Esophagus squamous epithelium (tissue), 5 donors: ENCODE data around the gene P2RX4. TPM values are rescaled to one million over a fixed set of nuclear protein-coding genes. Genes with fewer than 3 reads are reported as not detected.

ENCODE experiments used
- DNase-seq: peaks from one replicate; lab custom pipeline; 2025; lab: John Stamatoyannopoulos, UW
- H3K27ac ChIP-seq, 4 donors: fragments of 200-600 bp; sonication (generic); one replicate each; pipeline ENCODE4 v1.5.1; 2016 to 2019; ENCODE audit warnings: mild to moderate bottlenecking in 1 of 4
- H3K27me3 ChIP-seq, 4 donors: fragments of 200-600 bp; sonication (generic); 1 replicate in 3 of 4; 2 replicates in 1 of 4; pipeline versions ENCODE4 v1.5.1 to v1.6.0; 2017 to 2021; ENCODE audit warnings: antibody characterized with exemption in 1 of 4
- H3K36me3 ChIP-seq, 3 donors: fragments of 200-600 bp; sonication (generic); one replicate each; pipeline ENCODE4 v1.5.1; 2016 to 2019
- H3K4me1 ChIP-seq, 3 donors: fragments of 200-600 bp; sonication (generic); one replicate each; pipeline ENCODE4 v1.5.1; 2017 to 2019
- H3K4me3 ChIP-seq, 4 donors: fragments of 200-600 bp; sonication (generic); 1 replicate in 3 of 4; 2 replicates in 1 of 4; pipeline ENCODE4 v1.5.1; 2016 to 2019; ENCODE audit warnings: mild to moderate bottlenecking in 2 of 4, moderate library complexity in 1 of 4
- H3K9me3 ChIP-seq, 3 donors: fragments of 200-600 bp; sonication (generic); one replicate each; pipeline ENCODE4 v1.5.1; 2016 to 2019
- CTCF ChIP-seq, 6 experiments: fragments of 450-650 bp in 4 of 6; fragments of 200-600 bp in 2 of 6; sonication (generic) in 2 of 6; IDR thresholded peaks; one replicate each; pipeline ENCODE4 v1.5.1; 2016 to 2019; ENCODE audit warnings: antibody characterized with exemption in 6 of 6, mild to moderate bottlenecking in 4 of 6, moderate library complexity in 4 of 6
- POLR2A ChIP-seq, 4 donors: fragments of 450-650 bp; IDR thresholded peaks; one replicate each; pipeline ENCODE4 v1.6.1; 2017; ENCODE audit warnings: antibody characterized with exemption in 4 of 4, mild to moderate bottlenecking in 4 of 4, moderate library complexity in 3 of 4
- WGBS, 2 donors: methylation state at CpG; one replicate each; pipeline ENCODE4 v1.1.5; 2018; 5-methylcytosine and 5-hydroxymethylcytosine counted together
- intact Hi-C: fragments of 100-400 bp; cut with DNase I; formaldehyde crosslinking; loops from one replicate; pipeline ENCODE4 v1.15.0; 2022
- total RNA-seq, 4 donors: library from RNA; depleted of rRNA; stranded (reverse); fragments of >200 nt; gene quantifications; one replicate each; pipeline ENCODE4 v1.1.0, GENCODE V29; 2016
- donor health status: DM: yes; HTN: yes; CAD: no.

The P2RX4 gene
- total RNA-seq, 4 donors from 2014 or later: 13.0 to 32.3 (median 19.9) TPM

- intact Hi-C loops: no loop called here
- Histone ChIP-seq H3K27me3 (no peaks in the 10 kb centered on the region), H3K27ac (no peak overlapping the region), H3K36me3 (peaks cover 0 to 43% (median 0%) of the 10 kb centered on the region in 3 donors), H3K4me3 (no peak overlapping the region), H3K4me1 (no peaks in the 10 kb centered on the region), H3K9me3 (no peaks in the 10 kb centered on the region)
- TF ChIP-seq CTCF (IDR thresholded peaks at IDR 0.05): no peak
- TF ChIP-seq POLR2A (IDR thresholded peaks at IDR 0.05): no peak
- WGBS, 2 donors: 69 to 90% methylated on average over 1 of the region's 1 CpG
- no peak for DNase-seq
Observed at GRCh38 chr12:121166356-121166755, 43.6 kb upstream of the P2RX4 start.

- DNase-seq: no peak
- no peak overlapping the region for H3K27ac ChIP-seq
- TF ChIP-seq CTCF (IDR thresholded peaks at IDR 0.05) (no peak), POLR2A (IDR thresholded peaks at IDR 0.05) (no peak)
- H3K27me3 ChIP-seq: no peaks in the 10 kb centered on the region
- intact Hi-C loops: no loop called here
- H3K36me3 ChIP-seq: peaks cover 0 to 39% (median 0%) of the 10 kb centered on the region in 3 donors
- 76 to 79% methylated on average over 13 to 14 of the region's 14 CpGs for WGBS, 2 donors
- no peak overlapping the region for H3K4me3 ChIP-seq
- H3K4me1 ChIP-seq: no peaks in the 10 kb centered on the region
- H3K9me3 ChIP-seq: no peaks in the 10 kb centered on the region
Observed at GRCh38 chr12:121167232-121167820, 42.6 kb upstream of the P2RX4 start.

- Histone ChIP-seq H3K27ac (no peak overlapping the region), H3K4me1 (no peaks in the 10 kb centered on the region), H3K36me3 (peaks cover 0 to 34% (median 0%) of the 10 kb centered on the region in 3 donors), H3K27me3 (no peaks in the 10 kb centered on the region), H3K4me3 (no peak overlapping the region), H3K9me3 (no peaks in the 10 kb centered on the region)
- no peak for TF ChIP-seq CTCF (IDR thresholded peaks at IDR 0.05)
- no peak for TF ChIP-seq POLR2A (IDR thresholded peaks at IDR 0.05)
- DNase-seq: no peak
- 76 to 93% methylated on average over 3 of the region's 3 CpGs for WGBS, 2 donors
- intact Hi-C loops: no loop called here
Observed at GRCh38 chr12:121167951-121168350, 42.0 kb upstream of the P2RX4 start.

- no peaks in the 10 kb centered on the region for H3K27me3 ChIP-seq
- TF ChIP-seq POLR2A (IDR thresholded peaks at IDR 0.05) (no peak), CTCF (IDR thresholded peaks at IDR 0.05) (no peak)
- no peak overlapping the region for H3K4me3 ChIP-seq
- H3K36me3 ChIP-seq: peaks cover 0 to 30% (median 0%) of the 10 kb centered on the region in 3 donors
- no peak overlapping the region for H3K27ac ChIP-seq
- 81 to 86% methylated on average over 5 of the region's 5 CpGs for WGBS, 2 donors
- peaks cover 0 to 4% (median 0%) of the 10 kb centered on the region in 3 donors for H3K4me1 ChIP-seq
- DNase-seq: no peak
- no peaks in the 10 kb centered on the region for H3K9me3 ChIP-seq
- intact Hi-C loops: no loop called here
Observed at GRCh38 chr12:121170151-121170550, 39.8 kb upstream of the P2RX4 start.

GRCh38 chr12:121170611-121171260, 39.2 kb upstream of the P2RX4 start:
- WGBS, 2 donors: 78 to 85% methylated on average over 14 of the region's 14 CpGs
- no peak for DNase-seq
- Histone ChIP-seq H3K4me1 (peaks cover 0 to 4% (median 0%) of the 10 kb centered on the region in 3 donors), H3K27me3 (no peaks in the 10 kb centered on the region), H3K27ac (no peak overlapping the region), H3K9me3 (no peaks in the 10 kb centered on the region), H3K4me3 (no peak overlapping the region), H3K36me3 (peaks cover 0 to 24% (median 0%) of the 10 kb centered on the region in 3 donors)
- intact Hi-C loops: no loop called here
- TF ChIP-seq CTCF (IDR thresholded peaks at IDR 0.05) (no peak), POLR2A (IDR thresholded peaks at IDR 0.05) (no peak)
